ENCODE data around the gene CDS2.

Gene CDS2

GRCh38 chr20:5172903-5173463 is 46.2 kb downstream of the CDS2 start:
- DNase-seq (ENCODE audit: low read depth) = no peak

GRCh38 chr20:5173751-5174150 is 46.9 kb downstream of the CDS2 start:
- DNase-seq (ENCODE audit: low read depth) = no peak

More at GRCh38 chr20:5172903-5173463, 46.2 kb downstream of the CDS2 start:
- no peak overlapping the region for H3K4me3 ChIP-seq (ENCODE audit: low read depth, low read length)

GRCh38 chr20:5177071-5177470 is 50.3 kb downstream of the CDS2 start:
- no peak overlapping the region for H3K4me3 ChIP-seq (ENCODE audit: low read depth, low read length)
- DNase-seq (ENCODE audit: low read depth) = no peak

More at GRCh38 chr20:5173751-5174150, 46.9 kb downstream of the CDS2 start:
- H3K4me3 ChIP-seq (ENCODE audit: low read depth, low read length) = no peak overlapping the region

- no peak for DNase-seq (ENCODE audit: low read depth)
- no peak overlapping the region for H3K4me3 ChIP-seq (ENCODE audit: low read depth, low read length)
Measured at GRCh38 chr20:5178046-5178445, 51.2 kb downstream of the CDS2 start.

GRCh38 chr20:5180421-5180820 is 53.6 kb downstream of the CDS2 start:
- H3K4me3 ChIP-seq (ENCODE audit: low read depth, low read length) = no peak overlapping the region
- DNase-seq (ENCODE audit: low read depth) = no peak

GRCh38 chr20:5180933-5181332 is 54.1 kb downstream of the CDS2 start:
- no peak overlapping the region for H3K4me3 ChIP-seq (ENCODE audit: low read depth, low read length)
- DNase-seq (ENCODE audit: low read depth) = no peak

- H3K4me3 ChIP-seq (ENCODE audit: low read depth, low read length) = no peak overlapping the region
- DNase-seq (ENCODE audit: low read depth) = no peak
Measured at GRCh38 chr20:5181492-5181891, 54.7 kb downstream of the CDS2 start.

GRCh38 chr20:5181958-5182357 is 55.1 kb downstream of the CDS2 start:
- DNase-seq (ENCODE audit: low read depth) = peak; percentile 20
- no peak overlapping the region for H3K4me3 ChIP-seq (ENCODE audit: low read depth, low read length)

GRCh38 chr20:5182615-5183254 is 55.9 kb downstream of the CDS2 start:
- no peak for DNase-seq (ENCODE audit: low read depth)
- H3K4me3 ChIP-seq (ENCODE audit: low read depth, low read length) = no peak overlapping the region

- DNase-seq (ENCODE audit: low read depth) = no peak
Measured at GRCh38 chr20:5183731-5184474, 57.1 kb downstream of the CDS2 start.

GRCh38 chr20:5184684-5185083 is 57.9 kb downstream of the CDS2 start:
- H3K4me3 ChIP-seq (ENCODE audit: low read depth, low read length) = no peak overlapping the region
- no peak for DNase-seq (ENCODE audit: low read depth)

More at GRCh38 chr20:5183731-5184474, 57.1 kb downstream of the CDS2 start:
- no peak overlapping the region for H3K4me3 ChIP-seq (ENCODE audit: low read depth, low read length)

- no peak overlapping the region for H3K4me3 ChIP-seq (ENCODE audit: low read depth, low read length)
- no peak for DNase-seq (ENCODE audit: low read depth)
Measured at GRCh38 chr20:5187122-5187521, 60.3 kb downstream of the CDS2 start.

- H3K4me3 ChIP-seq (ENCODE audit: low read depth, low read length) = no peak overlapping the region
- DNase-seq (ENCODE audit: low read depth) = no peak
Measured at GRCh38 chr20:5188736-5189135, 61.9 kb downstream of the CDS2 start.

GRCh38 chr20:5189917-5190316 is 63.1 kb downstream of the CDS2 start:
- H3K4me3 ChIP-seq (ENCODE audit: low read depth, low read length) = no peak overlapping the region
- no peak for DNase-seq (ENCODE audit: low read depth)

GRCh38 chr20:5190444-5190843 is 63.6 kb downstream of the CDS2 start:
- H3K4me3 ChIP-seq (ENCODE audit: low read depth, low read length) = no peak overlapping the region
- no peak for DNase-seq (ENCODE audit: low read depth)

- peak; percentile 39 for DNase-seq (ENCODE audit: low read depth)
- H3K4me3 ChIP-seq (ENCODE audit: low read depth, low read length) = no peak overlapping the region
Measured at GRCh38 chr20:5191829-5192569, 65.2 kb downstream of the CDS2 start.

- no peak for DNase-seq (ENCODE audit: low read depth)
- no peak overlapping the region for H3K4me3 ChIP-seq (ENCODE audit: low read depth, low read length)
Measured at GRCh38 chr20:5192570-5193431, 66.0 kb downstream of the CDS2 start.

- no peak overlapping the region for H3K4me3 ChIP-seq (ENCODE audit: low read depth, low read length)
- DNase-seq (ENCODE audit: low read depth) = peak; percentile 25
Measured at GRCh38 chr20:5195655-5196054, 68.8 kb downstream of the CDS2 start.

GRCh38 chr20:5196149-5196548 is 69.3 kb downstream of the CDS2 start:
- H3K4me3 ChIP-seq (ENCODE audit: low read depth, low read length) = no peak overlapping the region
- no peak for DNase-seq (ENCODE audit: low read depth)
